Aorta (tissue), 5 donors: Measurements from ENCODE around the gene NRL. TPM values are rescaled to one million over a fixed set of nuclear protein-coding genes. Genes with fewer than 3 reads are reported as not detected.

Experiments
- ATAC-seq: fragments of 200-7000 bp; cut with Tn5 transposase; one replicate; pipeline ENCODE4 v1.9.1; 2022; ENCODE audit warnings: moderate library complexity; ENCODE audit not compliant: low FRiP score
- DNase-seq, 2 donors: peaks; one replicate each; pipeline ENCODE4 v3.0.0-alpha.2; 2020
- H3K27ac ChIP-seq, 2 donors: one replicate each; pipeline ENCODE4 v1.5.1; 2013; ENCODE audit warnings: low read length in 2 of 2, mild to moderate bottlenecking in 2 of 2, moderate library complexity in 2 of 2, control low read depth in 1 of 2, inconsistent platforms in 1 of 2, low read depth in 1 of 2
- H3K27me3 ChIP-seq, 2 donors: one replicate each; pipeline ENCODE4 v1.6.1; 2013; ENCODE audit warnings: control low read depth in 1 of 2, low read length in 1 of 2, mild to moderate bottlenecking in 1 of 2, moderate library complexity in 1 of 2; ENCODE audit not compliant: insufficient read depth in 2 of 2, control insufficient read depth in 1 of 2
- H3K36me3 ChIP-seq, 2 donors: one replicate each; pipeline ENCODE4 v1.6.1; 2013; ENCODE audit warnings: control low read depth in 1 of 2, low read length in 1 of 2, mild to moderate bottlenecking in 1 of 2; ENCODE audit not compliant: insufficient read depth in 2 of 2, control insufficient read depth in 1 of 2
- H3K4me1 ChIP-seq, 2 donors: one replicate each; pipeline ENCODE4 v1.6.1; 2013; ENCODE audit warnings: low read length in 2 of 2, control low read depth in 1 of 2, mild to moderate bottlenecking in 1 of 2, moderate library complexity in 1 of 2; ENCODE audit not compliant: insufficient read depth in 2 of 2, control insufficient read depth in 1 of 2
- H3K4me3 ChIP-seq, 2 donors: one replicate each; pipeline ENCODE4 v1.5.1; 2013; ENCODE audit warnings: low read length in 2 of 2, control low read depth in 1 of 2, mild to moderate bottlenecking in 1 of 2
- H3K9me3 ChIP-seq: one replicate; pipeline ENCODE4 v1.6.1; 2013; ENCODE audit warnings: mild to moderate bottlenecking, low read length; ENCODE audit not compliant: control insufficient read depth
- WGBS, 2 donors: extraction: QIAGEN DNeasy Blood & Tissue Kit; methylation state at CpG; one replicate each; pipeline ENCODE4 v1.1.7; 2013; 5-methylcytosine and 5-hydroxymethylcytosine counted together
- intact Hi-C, 2 donors: fragments of 100-400 bp; cut with DNase I; formaldehyde crosslinking; loops; one replicate each; pipeline versions ENCODE4 v1.14.2 to v1.15.0; 2022
- polyA plus RNA-seq, 2 donors: library from polyadenylated mRNA; stranded (reverse); fragments of 200-250 nt; gene quantifications; one replicate each; pipeline ENCODE4 v1.2.3, GENCODE V29; 2013
- total RNA-seq, 2 donors: library from RNA; stranded (reverse); fragmentation: NEBNext Ultra II Directional; extraction: Animal tissue kit (Norgen Biotek cat#: 25700); gene quantifications; one replicate each; pipeline ENCODE4 v1.2.1, GENCODE V29; 2021
- donor health status: healthy with polysubstance abuse.
- donor health status: Bipolar disorder and iron deficiency.
- donor health status: DM: no; HTN: no; CAD: no.
- donor health status: DM: no; HTN: no; CAD: no.
- donor health status: DM: yes; HTN: yes; CAD: no.

Gene NRL
- total and polyA plus RNA-seq, 4 donors: 0.63 to 1.4 (median 1.2) TPM

DNA sequence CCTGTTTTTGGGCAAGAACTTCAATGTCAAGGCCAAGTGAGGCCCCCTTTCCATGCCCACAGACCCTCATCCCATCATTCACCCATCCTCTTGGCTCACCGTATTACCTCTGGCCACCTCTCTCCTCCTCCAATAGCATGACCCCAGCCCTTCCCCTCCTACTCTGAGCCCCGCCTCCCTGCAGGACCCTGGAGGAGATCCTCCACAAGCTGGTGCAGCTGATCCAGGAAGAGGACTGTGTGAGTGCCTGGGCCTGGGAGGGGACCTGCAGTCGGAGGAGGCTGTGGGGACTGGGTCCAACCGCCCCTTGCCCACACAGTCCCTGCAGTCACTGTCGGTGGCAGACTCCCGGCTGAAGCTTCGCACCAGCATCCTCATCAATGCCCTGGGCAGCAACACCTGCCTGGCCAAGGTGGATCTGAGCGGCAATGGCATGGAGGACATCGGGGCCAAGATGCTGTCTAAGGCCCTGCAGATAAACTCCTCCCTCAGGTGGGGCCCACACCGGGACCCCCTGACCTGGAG is 55.7 kb downstream of the NRL start:
- intact Hi-C loops: loop anchor here (1.0 to 5.0 kb wide), 5 partner anchors 31 to 50 kb away; no protein-coding TSS in a partner anchor

DNA sequence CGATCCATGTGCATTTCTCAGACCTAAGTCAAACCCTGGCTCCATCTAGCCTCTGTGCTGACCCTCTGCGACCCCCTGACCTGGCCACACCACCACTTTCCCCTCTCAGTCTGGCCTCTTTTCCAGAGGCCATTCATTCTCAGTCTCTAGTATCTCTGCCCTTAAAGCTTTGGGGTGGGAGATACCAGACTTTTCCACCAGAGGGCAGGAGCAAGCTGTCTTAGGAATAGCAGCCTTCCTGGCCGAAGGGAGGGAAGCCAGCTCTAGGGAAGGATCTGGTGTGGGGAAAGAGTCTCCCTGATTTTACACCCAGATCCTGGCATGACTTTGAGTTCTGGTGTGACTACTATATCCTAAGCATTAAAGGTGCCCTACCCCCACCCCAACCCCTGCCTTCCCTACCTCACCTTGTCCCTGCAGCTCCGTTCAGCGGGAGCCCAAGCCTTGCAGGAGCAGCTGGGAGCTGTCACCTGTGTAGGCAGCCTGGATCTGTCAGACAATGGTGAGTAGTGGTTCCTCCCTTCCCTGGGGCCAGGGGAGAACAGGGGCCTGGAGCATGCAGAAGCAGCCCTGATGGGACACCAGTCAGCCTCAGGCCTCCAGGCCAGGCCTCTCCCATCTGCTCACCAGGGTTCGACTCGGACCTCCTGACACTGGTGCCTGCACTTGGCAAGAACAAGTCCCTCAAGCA is 56.3 kb downstream of the NRL start:
- peak; percentile 78 to 83 for DNase-seq
- H3K36me3 ChIP-seq: no peaks in the 10 kb centered on the region
- 48 to 57% methylated on average over 7 of the region's 7 CpGs for WGBS, 2 donors

More for the DNA sequence above, 55.7 kb downstream of the NRL start:
- ATAC-seq (no peak), DNase-seq (peak; percentile 39 to 43)
- Histone ChIP-seq H3K4me1 (no peaks in the 10 kb centered on the region), H3K36me3 (no peaks in the 10 kb centered on the region), H3K9me3 (no peaks in the 10 kb centered on the region), H3K27me3 (no peaks in the 10 kb centered on the region), H3K27ac (no peak overlapping the region), H3K4me3 (no peak overlapping the region)
- WGBS, 2 donors: 87 to 96% methylated on average over 9 to 10 of the region's 10 CpGs

DNA sequence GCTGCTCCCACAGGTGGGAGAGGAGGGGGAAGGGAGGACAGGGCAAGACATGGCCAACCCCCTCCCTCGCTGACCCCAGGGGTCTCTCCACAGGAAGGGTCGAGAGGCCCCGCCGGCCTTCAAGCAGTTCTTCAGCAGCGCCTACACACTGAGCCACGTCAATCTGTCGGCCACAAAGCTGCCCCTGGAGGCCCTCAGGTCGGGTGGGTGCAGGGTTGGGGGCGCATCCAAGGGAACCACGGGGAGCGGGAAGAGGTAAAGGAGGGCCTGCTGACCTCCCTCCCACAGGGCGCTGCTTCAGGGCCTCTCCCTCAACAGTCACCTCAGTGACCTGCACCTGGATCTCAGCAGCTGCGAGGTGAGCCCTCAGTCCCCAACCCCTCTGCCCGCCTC is 56.9 kb downstream of the NRL start:
- 45 to 54% methylated on average over 14 of the region's 14 CpGs for WGBS, 2 donors
- Histone ChIP-seq H3K4me3 (no peak overlapping the region), H3K27me3 (no peaks in the 10 kb centered on the region), H3K27ac (no peak overlapping the region), H3K36me3 (no peaks in the 10 kb centered on the region), H3K9me3 (no peaks in the 10 kb centered on the region), H3K4me1 (no peaks in the 10 kb centered on the region)
- peak in 1 of 2 donors; percentile 47 for DNase-seq
- no peak for ATAC-seq
- intact Hi-C loops: loop anchor here (1.0 to 5.0 kb wide), 5 partner anchors 32 to 51 kb away; no protein-coding TSS in a partner anchor

More for the DNA sequence above, 56.3 kb downstream of the NRL start:
- Histone ChIP-seq H3K27me3 (no peaks in the 10 kb centered on the region), H3K4me1 (no peaks in the 10 kb centered on the region), H3K4me3 (no peak overlapping the region), H3K9me3 (no peaks in the 10 kb centered on the region), H3K27ac (no peak overlapping the region)
- intact Hi-C loops: loop anchor here (1.0 to 5.0 kb wide), 5 partner anchors 32 to 51 kb away; no protein-coding TSS in a partner anchor
- ATAC-seq: peak; percentile 49

DNA sequence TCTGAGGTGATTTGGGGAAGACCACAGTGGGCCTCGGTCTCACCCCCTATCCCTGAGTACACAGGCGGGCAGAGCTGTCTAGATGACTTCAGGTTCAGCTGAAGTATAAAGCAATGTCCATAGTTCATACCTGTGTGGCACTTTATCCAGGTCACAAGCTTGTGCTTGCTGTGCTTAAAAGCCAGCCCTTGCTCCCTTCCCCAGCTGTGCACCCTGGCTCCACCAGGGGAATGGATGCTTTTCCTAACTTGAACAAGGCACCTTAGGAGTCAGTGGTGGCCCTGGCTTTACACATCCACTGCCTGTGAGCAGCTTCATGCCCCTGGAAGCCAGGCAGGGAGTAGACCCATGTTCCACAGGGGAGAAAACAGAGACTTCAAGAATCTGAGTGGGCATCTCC is 57.5 kb downstream of the NRL start:
- H3K27ac ChIP-seq: no peak overlapping the region
- no peak overlapping the region for H3K4me3 ChIP-seq
- ATAC-seq (no peak), DNase-seq (no peak)
- no peaks in the 10 kb centered on the region for H3K4me1 ChIP-seq
- H3K9me3 ChIP-seq: no peaks in the 10 kb centered on the region
- intact Hi-C loops: loop anchor here in 1 of 2 donors (5.0 kb wide), 1 partner anchor 50 kb away; no protein-coding TSS in a partner anchor
- 73 to 79% methylated on average over 2 of the region's 2 CpGs for WGBS, 2 donors
- no peaks in the 10 kb centered on the region for H3K36me3 ChIP-seq
- no peaks in the 10 kb centered on the region for H3K27me3 ChIP-seq

DNA sequence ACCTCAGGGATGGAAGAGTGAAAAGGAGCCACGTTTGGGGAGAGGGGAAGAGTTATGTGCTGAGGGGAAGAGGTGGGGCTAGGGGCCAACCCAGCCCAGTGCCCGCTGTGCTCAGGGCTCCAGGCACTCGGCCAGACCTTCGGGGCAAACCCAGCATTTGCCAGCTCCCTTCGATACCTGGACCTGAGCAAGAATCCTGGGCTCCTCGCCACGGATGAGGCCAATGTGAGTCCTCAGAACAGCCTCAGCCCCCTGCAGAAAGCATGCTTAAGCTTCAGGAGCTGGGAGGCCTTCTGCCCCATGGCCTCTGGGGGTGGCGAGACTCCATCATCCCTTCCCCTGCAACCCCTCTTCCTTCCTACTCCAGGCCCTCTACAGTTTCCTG is 58.0 kb downstream of the NRL start:
- no peaks in the 10 kb centered on the region for H3K36me3 ChIP-seq
- no peaks in the 10 kb centered on the region for H3K27me3 ChIP-seq
- H3K27ac ChIP-seq: no peak overlapping the region
- ATAC-seq: no peak
- no peaks in the 10 kb centered on the region for H3K9me3 ChIP-seq
- DNase-seq: no peak
- WGBS, 2 donors: 64 to 67% methylated on average over 8 of the region's 8 CpGs
- H3K4me1 ChIP-seq: no peaks in the 10 kb centered on the region
- no peak overlapping the region for H3K4me3 ChIP-seq
- intact Hi-C loops: loop anchor here in 1 of 2 donors (5.0 kb wide), 1 partner anchor 51 kb away; no protein-coding TSS in a partner anchor

DNA sequence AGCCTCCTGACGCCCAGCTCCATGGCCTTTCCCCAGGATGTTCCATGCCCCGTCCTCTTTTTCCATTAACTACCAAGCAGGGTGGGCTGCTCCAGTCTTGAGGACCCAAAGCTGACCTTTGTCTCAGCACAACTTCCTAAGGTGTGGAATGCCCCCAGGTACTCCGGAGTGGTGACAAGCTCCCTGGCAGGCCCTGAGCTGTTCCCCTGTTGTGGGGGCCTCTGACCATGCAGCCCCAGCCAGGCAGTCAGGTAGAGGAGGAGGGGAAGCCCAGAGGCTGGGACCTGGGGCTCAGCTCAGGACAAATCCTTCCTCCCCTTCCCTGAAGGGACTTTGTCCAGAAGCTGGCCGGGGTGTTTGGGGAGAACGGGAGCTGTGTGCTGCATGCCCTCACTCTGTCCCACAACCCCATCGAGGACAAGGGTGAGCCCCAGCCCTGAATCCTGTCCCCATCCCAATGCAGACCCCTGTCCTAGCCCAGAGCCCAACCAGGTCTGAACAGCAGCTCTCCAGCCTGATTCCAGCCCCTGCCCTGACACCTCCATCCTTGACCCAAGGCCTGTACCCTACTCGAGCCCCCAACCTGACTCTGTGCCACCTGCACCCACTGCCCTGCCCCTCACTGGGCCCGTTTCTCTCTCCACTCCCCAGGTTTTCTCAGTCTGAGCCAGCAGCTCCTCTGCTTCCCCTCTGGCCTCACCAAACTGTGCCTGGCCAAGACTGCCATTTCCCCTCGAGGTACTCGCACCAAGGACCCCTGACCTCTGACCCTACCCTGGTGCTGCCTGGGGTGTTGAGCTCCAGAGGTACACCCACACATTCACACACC is 58.6 kb downstream of the NRL start:
- ATAC-seq (no peak), DNase-seq (no peak)
- Histone ChIP-seq H3K9me3 (no peaks in the 10 kb centered on the region), H3K36me3 (no peaks in the 10 kb centered on the region), H3K4me3 (no peak overlapping the region), H3K4me1 (no peaks in the 10 kb centered on the region), H3K27me3 (no peaks in the 10 kb centered on the region), H3K27ac (no peak overlapping the region)
- intact Hi-C loops: loop anchor here in 1 of 2 donors (5.0 kb wide), 1 partner anchor 51 kb away; no protein-coding TSS in a partner anchor
- WGBS, 2 donors: 76 to 81% methylated on average over 9 to 10 of the region's 10 CpGs

DNA sequence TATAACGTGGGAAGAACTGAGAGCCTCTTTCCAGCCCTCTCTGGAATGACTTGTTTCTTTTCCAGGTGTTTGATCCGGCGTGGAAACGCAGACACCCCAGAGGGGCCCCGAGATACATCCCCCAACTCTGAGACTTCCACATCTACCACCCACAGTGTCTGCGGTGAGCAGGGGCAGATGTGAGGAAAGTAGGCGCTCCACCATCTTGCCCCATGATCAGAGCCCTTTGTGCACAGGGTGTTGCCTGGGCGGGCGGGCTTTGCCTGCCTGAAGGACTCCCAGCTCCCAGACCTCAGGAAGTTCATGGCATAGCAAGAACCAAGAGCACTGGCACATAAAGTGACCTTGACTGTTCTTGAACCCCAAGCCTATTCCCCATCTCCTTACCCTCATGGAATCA is 60.1 kb downstream of the NRL start:
- Histone ChIP-seq H3K27ac (no peak overlapping the region), H3K4me1 (no peaks in the 10 kb centered on the region), H3K4me3 (no peak overlapping the region), H3K9me3 (no peaks in the 10 kb centered on the region), H3K27me3 (no peaks in the 10 kb centered on the region), H3K36me3 (no peaks in the 10 kb centered on the region)
- DNase-seq (no peak), ATAC-seq (no peak)
- 91 to 92% methylated on average over 9 of the region's 9 CpGs for WGBS, 2 donors
- intact Hi-C loops: loop anchor here in 1 of 2 donors (5.0 kb wide), 1 partner anchor 53 kb away; no protein-coding TSS in a partner anchor

DNA sequence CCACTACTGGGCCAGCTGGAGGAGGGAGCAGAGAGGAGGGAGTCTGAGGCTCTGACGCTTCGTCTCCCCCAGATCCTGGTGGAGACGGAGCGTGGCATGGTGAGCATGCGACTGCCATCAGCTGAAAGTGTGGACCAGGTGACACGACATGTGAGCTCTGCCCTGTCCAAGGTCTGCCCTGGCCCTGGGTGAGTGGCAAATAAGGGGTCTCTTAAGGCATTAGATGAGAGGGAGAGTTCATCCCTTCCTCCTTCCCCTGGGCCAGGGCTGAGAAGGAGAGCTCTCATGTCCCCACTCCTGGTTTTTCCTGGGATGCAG is 60.5 kb downstream of the NRL start:
- H3K4me3 ChIP-seq: no peak overlapping the region
- ATAC-seq: no peak
- no peak for DNase-seq
- no peaks in the 10 kb centered on the region for H3K4me1 ChIP-seq
- H3K9me3 ChIP-seq: no peaks in the 10 kb centered on the region
- H3K27ac ChIP-seq: no peak overlapping the region
- 73 to 83% methylated on average over 6 of the region's 6 CpGs for WGBS, 2 donors
- no peaks in the 10 kb centered on the region for H3K36me3 ChIP-seq
- intact Hi-C loops: no loop called here
- H3K27me3 ChIP-seq: no peaks in the 10 kb centered on the region
